Endothelial cell of umbilical vein (primary cell): Measurements from ENCODE around the gene ANGPTL4. TPM values are rescaled to one million over a fixed set of nuclear protein-coding genes. Genes with fewer than 3 reads are reported as not detected.
"Not testable (repeated sequence)": the region's sequence is repeated elsewhere in the genome, so short reads cannot be mapped to it uniquely, and the experiment has no call there.

Experiments used
- BruUV-seq: library from RNA; stranded (reverse); fragments of 400-500 nt; replicated peaks from 2 replicates; lab custom pipeline; 2021; lab: Mats Ljungman, UMichigan
- CTCF ChIA-PET: fragments of 300-600, 350-600 bp; sonication (Branson Sonifier 250); formaldehyde crosslinking; loops from one replicate; lab custom pipeline; 2021; ENCODE audit warnings: antibody characterized with exemption, inconsistent platforms; lab: Charles Lee
- POLR2A ChIA-PET: fragments of 300-600, 350-600 bp; sonication (Branson Sonifier 250); formaldehyde crosslinking; loops from one replicate; lab custom pipeline; 2021; ENCODE audit warnings: antibody characterized with exemption, inconsistent platforms; lab: Charles Lee
- DNase-seq: peaks from one replicate; pipeline ENCODE4 v3.0.0-alpha.2; 2011; ENCODE audit warnings: low read depth, low spot score
- FAIRE-seq: peaks from 2 replicates; lab custom pipeline; 2011; peaks lifted over from hg19 to GRCh38; lab: Jason Lieb, UNC
- H2AFZ ChIP-seq: 2 replicates; pipeline ENCODE4 v1.6.0; 2012; ENCODE audit warnings: low read depth, low read length, control low read depth, inconsistent platforms
- H3K27ac ChIP-seq: 2 replicates; pipeline ENCODE4 v1.5.1; 2011; ENCODE audit warnings: low read depth, mild to moderate bottlenecking, control low read depth, low read length, moderate library complexity; ENCODE audit not compliant: insufficient read depth
- H3K27me3 ChIP-seq, 2 experiments: 2 replicates each; pipeline versions ENCODE4 v1.6.0 to v1.6.1; 2011; ENCODE audit warnings: low read length in 2 of 2, mixed read lengths in 1 of 2; ENCODE audit not compliant: control insufficient read depth in 2 of 2, insufficient read depth in 2 of 2
- H3K36me3 ChIP-seq, 2 experiments: 2 replicates in 1 of 2; 3 replicates in 1 of 2; pipeline ENCODE4 v1.5.1; 2011; ENCODE audit warnings: low read length in 2 of 2, mild to moderate bottlenecking in 1 of 2, moderate library complexity in 1 of 2; ENCODE audit not compliant: control insufficient read depth in 2 of 2, insufficient read depth in 2 of 2; ENCODE audit errors: extremely low read depth in 1 of 2
- H3K4me1 ChIP-seq: 3 replicates; pipeline ENCODE4 v1.5.1; 2011; ENCODE audit warnings: mild to moderate bottlenecking, low read length; ENCODE audit not compliant: control insufficient read depth, insufficient read depth; ENCODE audit errors: extremely low read depth
- H3K4me2 ChIP-seq: 2 replicates; pipeline ENCODE4 v1.6.1; 2011; ENCODE audit warnings: low read length, control low read depth, mixed read lengths; ENCODE audit not compliant: insufficient read depth
- H3K4me3 ChIP-seq, 3 experiments: fragments of 200-600 bp in 1 of 3; sonication (generic), shearing (Covaris generic) in 1 of 3; replicated peaks in 1 of 3; 2 replicates each; pipeline ENCODE4 v1.5.1; 2011 to 2016; ENCODE audit warnings: control low read depth in 3 of 3, low read length in 3 of 3, mild to moderate bottlenecking in 2 of 3, inconsistent platforms in 1 of 3, low read depth in 1 of 3, moderate library complexity in 1 of 3; ENCODE audit not compliant: insufficient read depth in 1 of 3
- H3K79me2 ChIP-seq: 2 replicates; pipeline ENCODE4 v1.6.0; 2012; ENCODE audit warnings: low read length, inconsistent platforms; ENCODE audit not compliant: control insufficient read depth, insufficient read depth
- H3K9ac ChIP-seq: replicated peaks from 2 replicates; pipeline ENCODE3; 2011; ENCODE audit warnings: low read length, control low read depth; ENCODE audit not compliant: insufficient read depth; ENCODE audit errors: extremely low read depth
- H3K9me1 ChIP-seq: replicated peaks from 3 replicates; pipeline ENCODE4 v1.6.0; 2011; ENCODE audit warnings: mild to moderate bottlenecking, low read length; ENCODE audit not compliant: control insufficient read depth, insufficient read depth; ENCODE audit errors: extremely low read depth
- H3K9me3 ChIP-seq: replicated peaks from 2 replicates; pipeline ENCODE4 v1.5.1; 2012; ENCODE audit warnings: low read length, inconsistent platforms; ENCODE audit not compliant: control insufficient read depth, insufficient read depth
- H4K20me1 ChIP-seq: replicated peaks from 2 replicates; pipeline ENCODE3; 2011; ENCODE audit warnings: mild to moderate bottlenecking, low read length; ENCODE audit not compliant: control insufficient read depth, insufficient read depth; ENCODE audit errors: extremely low read depth
- dilution Hi-C: fragments of 300-500 bp; cut with MboI; formaldehyde crosslinking; loops from one replicate; pipeline ENCODE4 v1.15.0; 2019; ENCODE audit warnings: low sequenced_read_pairs; ENCODE audit not compliant: extremely low pct_ligation_motif_present
- intact Hi-C: fragments of 100-400 bp; cut with micrococcal nuclease; formaldehyde crosslinking; loops from one replicate; pipeline ENCODE4 v1.10.0; 2022
- polyA plus RNA-seq, 4 experiments: library from polyadenylated mRNA; depleted of rRNA in 3 of 4; stranded (reverse) in 3 of 4; unstranded in 1 of 4; fragments of >200 nt; gene quantifications; 2 replicates each; pipeline versions ENCODE4 v1.2.1 to v1.2.3, GENCODE V29; 2011 to 2012; ENCODE audit warnings: missing spikeins in 1 of 4
- total RNA-seq: library from RNA; stranded (reverse); gene quantifications from 2 replicates; pipeline ENCODE4 v1.2.3, GENCODE V29; 2021

ANGPTL4 gene
- total and polyA plus RNA-seq, 2 donors (not counting 3 experiments of a cell fraction or from before 2014, with no cell fraction given) = 3.9 to 14.1 TPM

- H3K36me3 ChIP-seq, H4K20me1 ChIP-seq, CTCF ChIA-PET, H3K4me3 ChIP-seq, DNase-seq, H3K9me1 ChIP-seq, FAIRE-seq, BruUV-seq, H3K9me3 ChIP-seq, H3K27ac ChIP-seq, H3K4me2 ChIP-seq, POLR2A ChIA-PET, H3K4me1 ChIP-seq, H3K27me3 ChIP-seq, H3K79me2 ChIP-seq, H2AFZ ChIP-seq, intact Hi-C loops, H3K9ac ChIP-seq, dilution Hi-C loops: not testable (repeated sequence)
Observed at GRCh38 chr19:8384569-8384968, 20.6 kb downstream of the ANGPTL4 start.

GRCh38 chr19:8385103-8385502 lies 21.1 kb downstream of the ANGPTL4 start:
- dilution Hi-C loops, CTCF ChIA-PET, H3K79me2 ChIP-seq, DNase-seq, H3K36me3 ChIP-seq, H2AFZ ChIP-seq, H3K4me3 ChIP-seq, H3K27me3 ChIP-seq, H3K9me1 ChIP-seq, POLR2A ChIA-PET, H3K4me1 ChIP-seq, H3K9ac ChIP-seq, intact Hi-C loops, BruUV-seq, H3K4me2 ChIP-seq, H3K9me3 ChIP-seq, FAIRE-seq, H4K20me1 ChIP-seq, H3K27ac ChIP-seq: not testable (repeated sequence)

GRCh38 chr19:8385566-8385965 lies 21.6 kb downstream of the ANGPTL4 start:
- H3K9me1 ChIP-seq, H3K36me3 ChIP-seq, H3K9me3 ChIP-seq, DNase-seq, H3K4me1 ChIP-seq, H4K20me1 ChIP-seq, FAIRE-seq, dilution Hi-C loops, H3K4me3 ChIP-seq, H3K79me2 ChIP-seq, H3K9ac ChIP-seq, CTCF ChIA-PET, intact Hi-C loops, H2AFZ ChIP-seq, H3K27me3 ChIP-seq, BruUV-seq, H3K27ac ChIP-seq, H3K4me2 ChIP-seq, POLR2A ChIA-PET: not testable (repeated sequence)

GRCh38 chr19:8386419-8386818 lies 22.5 kb downstream of the ANGPTL4 start:
- H2AFZ ChIP-seq, BruUV-seq, H3K9me3 ChIP-seq, H3K9me1 ChIP-seq, H3K27me3 ChIP-seq, intact Hi-C loops, H3K36me3 ChIP-seq, H3K4me2 ChIP-seq, H3K9ac ChIP-seq, H3K4me3 ChIP-seq, H3K79me2 ChIP-seq, FAIRE-seq, H4K20me1 ChIP-seq, DNase-seq, H3K27ac ChIP-seq, H3K4me1 ChIP-seq, dilution Hi-C loops: not testable (repeated sequence)
- ChIA-PET POLR2A (interaction anchor here (0.6 kb wide), 2 partner anchors 17 to 19 kb away, joined by 4 to 7 read pairs; no protein-coding TSS in a partner anchor), CTCF (interaction anchor here (0.8 kb wide), 1 partner anchor 25 kb away, joined by 3 read pairs; no protein-coding TSS in a partner anchor)
